NAMALWA (cell line): ENCODE results near the gene VPS8.
"Not testable (repeated sequence)": the region's sequence is repeated elsewhere in the genome, so short reads cannot be mapped to it uniquely, and the experiment has no call there.

Experiments
- DNase-seq: peaks from one replicate; pipeline ENCODE4 v3.0.0-alpha.2; 2015; ENCODE audit warnings: low spot score

VPS8 gene

GRCh38 chr3:184924547-184924946, 112.6 kb downstream of the VPS8 start:
- DNase-seq = no peak

- DNase-seq = no peak
These were observed 115.9 kb downstream of the VPS8 start for GRCh38 chr3:184927796-184928315.

- no peak for DNase-seq
These were observed 120.8 kb downstream of the VPS8 start for GRCh38 chr3:184932777-184933176.

GRCh38 chr3:184937611-184938010, 125.6 kb downstream of the VPS8 start:
- DNase-seq = no peak

GRCh38 chr3:184941408-184941807, 129.4 kb downstream of the VPS8 start:
- no peak for DNase-seq

GRCh38 chr3:184942735-184943134, 130.8 kb downstream of the VPS8 start:
- DNase-seq = peak; percentile 5

- DNase-seq = no peak
These were observed 132.3 kb downstream of the VPS8 start for GRCh38 chr3:184944241-184944640.

GRCh38 chr3:184945886-184946625, 134.1 kb downstream of the VPS8 start:
- no peak for DNase-seq

GRCh38 chr3:184946917-184947316, 135.0 kb downstream of the VPS8 start:
- no peak for DNase-seq

- DNase-seq = no peak
These were observed 137.4 kb downstream of the VPS8 start for GRCh38 chr3:184949251-184949965.

- not testable (repeated sequence) for DNase-seq
These were observed 138.8 kb downstream of the VPS8 start for GRCh38 chr3:184950816-184951215.

GRCh38 chr3:184952671-184953070, 140.7 kb downstream of the VPS8 start:
- no peak for DNase-seq

- no peak for DNase-seq
These were observed 141.4 kb downstream of the VPS8 start for GRCh38 chr3:184953401-184953800.

- no peak for DNase-seq
These were observed 142.3 kb downstream of the VPS8 start for GRCh38 chr3:184954251-184954650.

- not testable (repeated sequence) for DNase-seq
These were observed 142.9 kb downstream of the VPS8 start for GRCh38 chr3:184954851-184955250.

- no peak for DNase-seq
These were observed 153.9 kb downstream of the VPS8 start for GRCh38 chr3:184965639-184966430.

- no peak for DNase-seq
These were observed 156.1 kb downstream of the VPS8 start for GRCh38 chr3:184968115-184968514.

GRCh38 chr3:184970186-184970585, 158.2 kb downstream of the VPS8 start:
- no peak for DNase-seq

GRCh38 chr3:184977796-184978195, 165.8 kb downstream of the VPS8 start:
- no peak for DNase-seq

- no peak for DNase-seq
These were observed 169.1 kb downstream of the VPS8 start for GRCh38 chr3:184981071-184981470.

- DNase-seq = no peak
These were observed 170.1 kb downstream of the VPS8 start for GRCh38 chr3:184982076-184982475.

- no peak for DNase-seq
These were observed 173.6 kb downstream of the VPS8 start for GRCh38 chr3:184985586-184985985.
